GM18498 (cell line): ENCODE measurements around the gene CDH23.

Source experiments
- ATAC-seq: cut with Tn5 transposase; IDR thresholded peaks from one replicate; pipeline ENCODE4 v1.9.1; 2021; ENCODE audit warnings: mild to moderate bottlenecking, moderate library complexity; ENCODE audit not compliant: unreplicated experiment

The CDH23 gene

DNA sequence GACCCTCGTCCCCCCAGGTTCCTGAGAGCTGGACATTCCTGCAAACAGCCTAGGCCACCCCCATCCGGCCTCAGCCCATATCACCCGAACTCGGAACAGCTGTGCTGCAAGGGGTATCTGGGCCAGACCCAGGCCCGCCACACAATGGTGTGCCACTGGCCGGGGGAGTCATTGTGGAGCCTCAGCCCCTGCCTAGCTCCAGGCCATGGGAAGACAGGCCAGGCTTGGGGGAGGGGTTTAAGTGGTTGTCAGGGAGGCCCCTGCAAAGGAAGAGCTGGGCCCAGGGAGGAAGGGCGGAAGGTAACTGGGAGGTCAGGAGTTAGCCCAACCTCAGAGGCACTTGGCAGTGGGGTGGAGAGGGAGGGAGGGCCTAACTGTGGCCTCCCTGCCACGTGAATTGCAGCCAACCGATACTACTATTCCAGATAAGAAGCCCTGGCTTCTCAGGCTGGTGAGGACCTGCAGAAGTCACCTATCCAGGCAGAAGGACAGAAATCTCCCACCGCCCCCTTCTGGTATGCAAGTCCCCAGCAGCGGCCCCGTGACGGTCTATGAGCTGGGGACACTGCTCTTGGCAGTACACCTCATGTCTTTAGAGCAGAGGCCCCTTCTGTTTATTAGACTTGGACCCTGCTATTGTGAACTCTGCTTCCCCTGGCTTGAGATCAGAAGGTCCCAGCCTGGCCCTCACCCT is 349.8 kb downstream of the CDH23 start:
- no peak for ATAC-seq

DNA sequence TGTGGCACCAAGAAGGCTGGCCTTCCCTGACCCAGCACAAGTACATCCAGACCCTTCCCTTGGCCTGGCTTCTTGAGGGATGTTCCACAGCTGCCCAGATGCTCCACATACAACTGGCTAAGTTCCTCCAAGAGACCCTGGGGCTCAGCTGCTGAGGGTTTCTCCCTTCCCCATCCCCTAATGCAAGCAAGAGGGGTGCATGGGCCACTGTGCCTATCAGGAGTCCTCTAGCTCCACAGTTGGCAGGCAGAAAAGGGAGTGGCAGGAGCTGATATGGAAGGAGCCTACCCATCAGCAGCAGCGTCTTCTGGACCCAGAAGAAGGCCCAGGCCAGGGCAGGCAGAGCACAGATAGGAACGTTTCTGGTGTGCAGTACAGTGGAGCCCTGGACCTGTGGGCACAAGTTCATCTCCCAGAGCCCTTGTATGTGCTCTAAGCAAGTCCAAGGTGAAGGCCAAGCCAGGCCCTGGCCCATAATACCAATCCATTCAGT is 350.4 kb downstream of the CDH23 start:
- no peak for ATAC-seq

DNA sequence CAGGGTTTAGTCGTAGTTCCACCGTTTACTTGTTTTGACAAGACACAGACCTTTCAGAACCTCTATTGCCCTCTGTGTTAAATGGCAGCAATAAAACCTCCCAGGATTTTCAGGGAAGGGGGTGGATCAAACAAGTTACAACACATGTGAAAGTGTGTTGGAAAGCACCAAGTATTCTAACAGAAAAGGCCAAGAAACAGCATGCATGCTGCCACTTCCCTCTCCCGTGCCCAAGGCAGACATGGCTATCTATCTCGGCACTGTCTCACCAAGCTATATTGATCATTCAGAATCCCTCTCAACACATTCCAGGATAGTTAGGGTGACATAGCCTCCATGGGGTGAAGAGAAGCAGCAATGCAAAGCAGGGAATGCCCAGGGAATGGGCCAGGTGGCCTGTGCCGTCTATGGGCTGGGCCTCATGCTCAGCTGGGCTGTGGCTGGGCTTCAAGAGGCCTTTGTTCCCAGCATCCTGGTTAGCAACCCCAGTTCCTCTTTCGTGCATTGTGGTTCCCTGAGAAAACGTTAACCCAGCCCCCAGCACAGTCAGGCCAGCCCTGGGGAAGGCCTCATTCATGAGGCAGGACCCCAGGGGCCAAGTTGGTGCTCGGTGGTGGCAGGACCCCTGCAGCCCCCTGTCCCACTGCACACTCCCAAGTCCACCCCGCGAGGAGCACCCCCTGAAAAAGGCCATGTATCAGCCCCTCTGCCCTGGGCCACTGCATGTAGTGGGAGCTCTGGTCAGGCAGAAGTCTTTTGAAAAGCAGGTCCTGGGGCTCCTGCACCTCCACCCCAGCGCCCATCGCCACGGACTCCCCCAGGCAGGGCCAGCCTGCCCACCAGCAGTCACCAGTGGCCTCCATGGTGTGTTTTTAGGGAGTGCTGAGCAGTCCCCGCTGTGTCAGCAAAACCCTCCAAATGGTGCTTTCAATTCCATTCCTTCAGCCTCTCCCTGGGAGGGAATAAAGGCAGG is 351.1 kb downstream of the CDH23 start:
- no peak for ATAC-seq

DNA sequence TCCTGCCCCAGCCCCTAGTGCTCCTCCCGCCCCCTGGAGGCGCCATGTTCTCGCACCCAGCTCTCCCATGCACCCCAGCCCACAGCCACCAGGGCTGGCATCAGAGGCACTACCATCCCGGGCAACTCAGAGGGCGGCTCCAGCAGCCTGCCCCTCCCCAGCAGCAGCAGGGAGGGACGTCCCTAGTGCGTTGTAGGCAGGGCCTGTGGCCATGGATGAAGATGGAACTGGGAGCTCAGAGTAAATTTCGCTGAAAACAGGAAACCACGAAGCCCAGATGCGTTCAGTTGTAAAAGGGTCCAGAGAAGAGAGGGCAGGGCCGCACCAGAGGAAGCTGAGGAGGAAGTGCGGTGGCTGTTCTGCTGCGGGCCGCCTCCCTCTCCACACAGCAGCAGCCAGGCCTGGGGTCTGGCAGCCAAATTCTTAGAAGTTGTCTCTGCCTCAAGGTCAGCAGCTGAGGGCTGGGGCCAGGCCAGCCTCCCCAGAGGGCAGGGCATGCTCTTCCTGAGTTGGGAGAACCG is 352.0 kb downstream of the CDH23 start:
- peak; percentile 63 for ATAC-seq

DNA sequence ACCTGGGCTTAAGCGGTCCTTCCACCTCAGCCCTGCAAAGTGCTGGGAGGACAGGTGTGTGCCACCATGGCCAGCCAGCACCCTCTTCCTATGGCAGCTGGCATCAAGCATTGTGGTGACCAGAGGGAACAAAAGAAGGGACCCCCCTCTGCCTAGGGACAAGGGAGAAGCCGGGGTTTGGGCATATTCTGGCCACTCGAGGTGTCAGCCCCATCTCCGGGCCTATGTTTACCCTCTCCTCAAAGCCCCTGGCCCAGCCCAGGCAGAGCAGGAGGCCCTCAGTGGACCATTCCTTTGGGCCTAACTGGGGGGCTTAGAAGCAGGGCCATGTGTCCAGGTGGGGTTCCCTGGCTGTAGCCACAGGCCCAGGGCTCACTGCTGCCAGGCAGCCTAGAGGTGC is 352.7 kb downstream of the CDH23 start:
- no peak for ATAC-seq

DNA sequence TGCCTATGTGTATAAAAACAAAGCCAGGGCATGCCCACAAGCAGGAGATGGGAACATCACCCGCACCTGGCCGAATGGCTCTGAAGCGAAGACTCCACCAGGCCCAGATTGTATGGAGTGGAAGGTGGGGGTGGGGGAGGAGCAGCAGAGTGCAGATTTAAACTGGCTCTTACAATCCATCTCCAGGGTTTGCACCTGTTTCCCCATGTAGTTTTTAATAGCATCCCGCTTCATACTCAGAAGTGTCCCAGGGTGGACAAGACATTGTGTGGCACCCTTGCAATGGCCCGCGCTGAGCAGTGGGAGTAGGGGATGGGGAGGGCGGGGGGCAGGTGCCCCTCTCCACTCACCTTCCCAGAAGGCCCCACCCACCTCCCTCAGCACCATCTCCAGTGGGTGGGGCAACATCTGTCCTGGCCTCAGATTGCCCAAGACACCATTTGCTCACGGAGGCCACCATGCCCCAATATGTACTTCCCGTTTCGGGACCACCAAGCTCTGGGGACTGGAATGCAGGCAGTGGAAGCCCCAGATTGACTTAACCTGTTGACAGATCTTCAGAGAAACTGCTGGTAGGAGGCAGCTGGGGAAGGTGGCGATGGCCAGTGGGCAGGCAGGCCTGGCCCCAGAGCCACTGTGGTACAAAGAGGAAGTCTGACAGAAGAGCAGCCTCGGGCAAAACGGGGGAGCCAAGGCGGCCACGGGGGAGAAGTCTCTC is 353.6 kb downstream of the CDH23 start:
- no peak for ATAC-seq

DNA sequence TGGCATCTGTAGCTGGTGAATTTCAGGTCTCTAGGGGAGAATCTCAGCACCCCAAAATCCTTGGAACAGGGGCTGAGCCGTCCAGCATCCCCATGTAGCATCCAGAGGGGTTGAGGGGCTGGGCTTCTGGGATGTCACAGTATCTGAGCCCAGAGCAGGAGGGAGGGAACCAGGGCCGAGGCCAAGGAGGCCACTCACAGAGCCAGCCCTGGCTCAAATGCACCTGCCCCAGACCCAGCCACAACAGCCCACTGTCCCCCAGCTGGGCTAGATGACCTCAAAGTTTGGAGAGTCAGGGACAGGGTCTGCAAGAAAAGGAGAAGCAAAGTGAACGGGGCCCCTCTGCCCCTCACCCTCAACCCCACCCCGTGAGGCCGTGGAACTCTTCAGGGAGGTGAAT is 354.3 kb downstream of the CDH23 start:
- ATAC-seq = no peak

DNA sequence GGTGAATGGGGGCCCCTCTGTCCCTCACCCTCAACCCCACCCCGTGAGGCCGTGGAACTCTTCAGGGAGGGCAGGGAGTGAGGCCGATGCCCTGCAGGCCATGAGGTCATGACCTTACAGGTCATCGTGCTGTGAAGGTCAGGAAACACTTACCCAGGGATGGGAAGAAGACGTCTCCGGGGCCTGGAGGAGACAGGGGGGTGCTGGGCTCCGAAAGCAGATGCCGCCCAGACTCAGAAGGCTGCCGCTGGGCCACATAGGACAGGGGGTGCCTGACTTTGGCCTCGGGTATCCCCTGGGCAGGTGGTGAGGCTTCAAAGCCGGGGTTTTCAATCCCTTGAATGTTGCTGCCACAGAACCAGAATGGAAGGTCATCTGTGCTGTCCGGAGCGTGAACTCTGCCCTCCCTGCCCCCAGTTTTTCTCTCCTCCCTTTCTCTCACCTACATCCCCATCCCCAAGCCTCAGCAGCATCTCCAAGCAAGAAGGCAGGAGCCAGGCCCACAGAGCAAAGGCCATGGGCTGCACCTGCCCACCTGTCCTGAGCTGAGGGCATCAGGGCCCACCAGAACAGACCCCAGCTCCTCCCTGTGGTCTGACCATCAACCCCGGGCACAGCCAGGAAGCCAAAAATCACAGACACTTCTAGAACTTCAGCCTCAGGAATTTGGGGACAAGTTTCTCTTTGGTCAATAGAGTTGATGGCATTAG is 354.9 kb downstream of the CDH23 start:
- no peak for ATAC-seq

DNA sequence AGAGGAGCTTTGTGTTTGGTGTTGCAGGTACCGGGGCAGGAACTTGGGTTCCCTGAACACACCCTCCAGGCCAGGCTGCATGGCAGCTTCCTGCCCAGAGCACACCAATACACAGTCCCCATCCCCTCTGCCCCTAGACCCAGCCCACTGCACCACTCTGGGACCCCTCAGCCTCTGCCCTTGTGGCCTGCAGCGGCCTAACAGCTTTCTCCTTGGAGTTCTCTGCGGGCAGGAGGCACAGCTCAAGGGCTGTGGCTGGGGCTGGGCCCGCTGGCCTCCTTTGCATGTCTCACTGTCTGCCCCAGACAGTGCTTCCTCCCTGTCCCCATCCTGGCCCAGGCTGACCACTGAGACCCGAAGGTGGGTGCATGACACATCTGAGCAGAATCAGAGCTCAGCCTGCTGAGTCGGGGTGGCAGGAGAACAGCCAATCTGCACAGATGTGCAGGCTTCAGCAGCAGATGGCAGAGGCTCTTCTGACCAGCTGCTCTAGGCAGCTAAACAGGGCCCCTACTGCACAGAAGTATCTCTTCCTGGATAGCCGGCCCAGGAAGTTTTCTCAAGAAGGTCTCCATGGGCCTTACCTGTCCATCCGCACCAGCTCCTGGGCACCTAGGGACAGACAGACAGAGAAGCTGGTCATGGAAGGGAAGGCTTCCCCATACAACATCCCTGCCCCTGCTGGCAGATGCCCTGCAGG is 355.8 kb downstream of the CDH23 start:
- no peak for ATAC-seq

DNA sequence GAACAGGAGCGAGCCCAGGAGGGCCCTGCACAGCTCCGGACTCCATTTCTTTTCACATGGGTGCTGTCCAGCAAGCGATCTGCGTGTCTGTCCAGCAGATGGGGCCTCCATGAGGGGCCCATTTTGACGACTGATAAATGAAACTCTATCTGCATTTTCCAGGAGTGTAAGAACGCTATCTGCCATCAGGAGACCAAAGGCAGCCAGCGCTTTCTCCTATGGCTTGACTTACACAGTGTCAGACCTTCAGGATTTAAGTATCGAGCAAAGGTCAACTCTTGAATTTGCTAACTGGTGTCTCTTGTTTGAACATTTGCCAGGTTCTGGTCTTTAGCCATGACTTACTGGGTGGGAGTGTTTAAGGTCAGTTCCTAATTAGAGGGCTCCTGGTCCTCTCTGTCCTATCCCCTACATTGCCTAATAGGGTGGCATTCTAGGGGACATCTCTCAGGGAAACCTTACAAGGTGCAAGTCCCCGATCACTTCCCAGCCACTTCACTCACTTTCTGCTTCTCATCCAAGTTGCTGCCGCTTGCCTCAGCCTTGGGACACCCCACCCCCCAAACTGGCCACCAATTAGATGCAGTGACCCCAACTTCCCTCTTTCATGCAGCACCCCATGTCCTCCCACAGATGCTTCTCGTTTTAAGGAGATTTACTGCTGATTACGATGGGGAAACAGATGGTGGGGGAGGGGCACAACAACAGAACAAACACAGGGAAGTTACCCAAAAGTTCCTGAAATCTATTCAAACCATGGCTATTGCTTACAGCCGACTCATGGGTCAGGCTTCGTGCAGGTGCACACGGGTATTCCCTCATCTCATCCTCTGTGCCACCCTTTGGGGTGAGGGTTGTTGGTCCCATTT is 356.6 kb downstream of the CDH23 start:
- no peak for ATAC-seq

DNA sequence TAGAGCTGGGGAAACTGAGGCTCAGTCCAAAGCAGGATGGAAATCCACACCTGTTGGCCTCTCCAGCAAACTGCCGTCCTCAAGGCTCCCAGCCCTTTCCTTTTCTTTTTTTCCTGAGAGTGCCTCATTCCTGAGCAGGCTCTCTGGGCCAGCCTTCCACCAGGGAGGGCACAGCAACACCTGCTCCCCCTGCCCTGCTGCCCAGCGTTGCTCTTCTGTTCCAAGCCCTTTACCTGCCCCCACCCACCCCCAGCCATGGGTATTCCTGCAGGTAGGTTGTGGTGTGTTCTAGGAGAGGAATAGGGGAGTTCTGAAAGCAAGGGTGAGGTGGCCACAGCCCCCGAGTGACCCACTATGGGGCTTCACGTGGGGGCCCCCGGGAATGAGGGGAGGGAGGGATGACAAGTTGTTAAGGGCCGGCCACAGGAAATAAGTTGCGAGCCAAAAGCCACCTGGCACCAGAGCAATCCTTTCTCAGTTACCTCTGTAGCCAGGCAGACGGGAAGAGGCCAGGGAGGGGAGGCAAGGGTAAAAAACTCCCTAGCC is 357.3 kb downstream of the CDH23 start:
- ATAC-seq = no peak

DNA sequence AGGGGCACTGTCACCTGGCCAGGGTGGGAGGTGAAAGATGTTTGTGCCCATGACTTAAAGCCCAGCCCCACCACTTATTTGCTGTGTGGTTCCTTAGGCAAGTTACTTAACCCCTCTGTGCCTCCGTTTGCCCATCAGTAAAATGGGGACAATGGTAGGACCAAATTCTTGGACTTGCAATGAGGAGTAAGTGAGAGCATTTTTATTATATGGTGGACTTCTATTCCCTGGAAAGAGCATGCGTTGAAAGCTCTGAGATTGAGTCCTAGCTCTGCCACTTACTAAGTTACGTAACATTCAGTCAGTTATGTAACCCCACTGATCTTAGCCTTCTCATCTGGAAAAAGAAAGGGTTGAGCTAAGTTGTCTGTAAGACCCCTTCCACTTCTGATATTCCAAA is 357.8 kb downstream of the CDH23 start:
- no peak for ATAC-seq

DNA sequence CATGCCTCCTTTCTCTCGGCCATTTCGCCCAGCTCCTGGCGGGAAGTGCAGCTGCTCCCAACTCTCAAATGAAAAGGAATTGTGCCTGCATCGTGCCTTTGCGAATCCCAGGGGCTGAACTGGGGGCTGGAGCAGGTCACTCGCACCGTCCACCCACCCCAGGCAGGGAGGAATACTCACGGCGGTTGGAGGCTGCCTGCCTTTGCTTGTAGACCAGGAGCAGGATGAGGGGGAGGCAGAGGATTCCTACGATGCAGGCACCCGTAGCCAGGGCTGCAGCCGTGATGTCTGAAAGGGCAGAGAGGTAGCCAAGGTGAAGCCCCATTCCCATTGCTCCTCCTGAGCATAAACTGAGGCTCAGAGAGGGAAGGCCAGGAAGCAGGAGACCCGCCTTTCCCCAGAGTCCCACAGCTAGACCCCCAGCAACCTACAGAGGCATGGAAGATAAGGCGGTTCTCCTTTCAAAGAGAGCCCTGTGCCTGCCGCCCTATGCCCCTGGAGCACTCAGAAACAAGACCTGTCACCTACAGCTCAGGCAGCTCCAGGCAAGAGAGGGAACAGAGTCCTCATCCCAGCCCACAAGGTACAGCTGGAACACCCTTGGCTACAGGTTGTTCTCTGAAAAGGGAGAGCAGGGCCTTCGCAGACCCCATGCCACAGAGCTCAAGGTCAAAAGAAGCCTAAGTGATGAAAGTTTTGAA is 358.6 kb downstream of the CDH23 start:
- ATAC-seq = no peak

DNA sequence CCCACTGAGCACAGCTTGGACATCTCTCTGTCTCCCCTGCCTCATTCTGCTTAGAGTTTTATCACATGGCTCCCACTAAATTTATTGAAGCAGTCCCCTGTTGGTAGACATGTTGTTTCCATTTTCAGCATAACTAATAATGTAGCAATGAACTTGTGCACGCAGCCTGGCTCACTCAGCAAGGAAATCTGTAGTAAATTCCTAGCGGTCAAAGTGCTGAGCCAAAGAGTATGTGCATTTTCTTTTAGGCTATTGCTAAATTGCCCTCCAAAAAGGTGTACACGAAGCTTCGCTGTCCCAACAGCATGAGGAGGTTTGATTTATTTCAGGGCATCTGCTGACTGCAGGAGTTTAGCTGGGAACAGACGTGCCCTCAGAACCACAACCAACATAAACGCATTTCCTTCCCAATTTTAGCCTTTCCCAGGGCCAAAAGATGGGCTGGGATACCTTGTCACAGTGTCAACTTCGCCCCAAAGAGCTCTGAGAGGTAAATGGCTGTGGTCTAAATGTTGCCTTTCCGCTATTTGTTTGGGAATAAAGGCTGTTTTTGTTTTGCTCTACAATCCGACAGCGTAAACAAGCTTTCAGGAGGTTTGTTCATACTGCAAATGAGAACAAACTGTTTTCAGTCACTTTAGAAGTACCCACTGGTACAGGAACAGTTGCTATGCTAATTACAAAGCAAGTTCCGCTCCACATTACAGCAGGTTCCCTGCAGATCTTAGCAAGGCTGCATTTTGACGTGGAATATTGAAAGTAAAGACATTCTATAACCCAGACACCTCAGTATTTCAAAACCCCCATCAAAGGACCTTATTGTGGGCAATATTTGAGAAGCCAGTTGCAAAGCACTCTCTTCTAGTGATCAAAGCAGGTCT is 359.8 kb downstream of the CDH23 start:
- no peak for ATAC-seq

DNA sequence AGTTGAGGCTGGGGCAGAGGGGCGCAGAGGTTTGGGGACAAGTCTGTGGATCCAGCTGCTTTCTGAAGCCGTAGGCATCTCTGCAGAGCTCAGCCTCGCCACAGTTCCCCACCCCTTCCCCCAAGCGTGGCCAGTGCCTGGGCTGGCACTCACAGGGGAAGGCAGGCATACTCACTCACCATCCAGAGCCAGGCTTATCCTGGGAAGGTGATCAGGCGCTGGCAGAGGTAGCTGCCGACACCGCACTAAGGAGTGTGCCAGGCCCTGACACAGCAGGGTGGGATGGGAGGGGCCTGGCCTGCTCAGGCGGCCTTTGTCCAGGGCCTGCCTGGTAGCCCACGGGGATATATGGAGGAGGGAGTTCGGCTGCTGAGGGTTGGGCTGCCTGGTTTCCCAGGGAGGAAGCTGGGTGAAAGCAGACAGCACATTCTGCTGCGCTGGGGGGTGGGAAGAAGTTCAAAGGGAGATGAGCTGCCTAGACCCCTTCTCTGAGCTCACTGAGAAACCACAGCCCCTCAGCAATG is 360.7 kb downstream of the CDH23 start:
- no peak for ATAC-seq

DNA sequence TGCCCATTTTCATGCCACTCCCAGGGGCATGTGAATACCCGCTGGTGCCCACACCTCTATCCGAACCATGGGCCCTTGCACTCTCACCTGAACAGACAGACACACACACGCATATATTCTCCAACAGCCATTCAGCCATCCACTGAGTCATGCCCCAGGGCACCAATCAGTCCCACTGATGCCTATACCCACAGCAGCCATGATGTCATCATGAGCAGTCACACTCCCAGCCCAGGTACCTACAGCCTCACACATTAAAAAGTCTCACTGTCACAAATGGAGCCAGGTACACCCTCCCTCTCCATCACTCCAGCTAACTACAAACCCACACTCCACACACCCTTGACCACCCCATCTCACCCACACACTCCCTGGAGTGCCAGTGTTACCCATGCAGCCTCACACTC is 364.4 kb downstream of the CDH23 start:
- ATAC-seq = no peak
